Cardiac muscle cell (in vitro differentiated cells and primary cell): Measurements from ENCODE around the gene TBCD. TPM values are rescaled to one million over a fixed set of nuclear protein-coding genes. Genes with fewer than 3 reads are reported as not detected.
A peak's percentile ranks its signal among the peaks of the same experiment; 100 is the strongest.

Experiments used
- DNase-seq, 2 donors: peaks; one replicate each; pipeline versions ENCODE4 v3.0.0 to v3.0.0-alpha.2; 2010 to 2017; ENCODE audit warnings: low read depth in 1 of 2, low spot score in 1 of 2
- H3K27ac ChIP-seq: fragments of 200-600 bp; sonication (generic); 2 replicates; pipeline ENCODE4 v1.5.1; 2016
- H3K27me3 ChIP-seq: fragments of 200-600 bp; sonication (generic); 2 replicates; pipeline ENCODE4 v1.6.0; 2016; ENCODE audit warnings: control low read depth
- H3K36me3 ChIP-seq: fragments of 200-600 bp; sonication (generic); 2 replicates; pipeline ENCODE4 v1.5.1; 2016; ENCODE audit warnings: control low read depth
- H3K4me1 ChIP-seq: fragments of 200-600 bp; sonication (generic); 2 replicates; pipeline ENCODE4 v1.8.1; 2017; ENCODE audit warnings: low read depth, mild to moderate bottlenecking, mixed run types
- H3K4me3 ChIP-seq: fragments of 200-600 bp; sonication (generic); 2 replicates; pipeline ENCODE4 v1.5.1; 2016; ENCODE audit warnings: mild to moderate bottlenecking
- H3K9me3 ChIP-seq: fragments of 200-600 bp; sonication (generic); 2 replicates; pipeline ENCODE4 v1.5.1; 2017; ENCODE audit warnings: low read depth, mild to moderate bottlenecking, control low read depth
- polyA plus RNA-seq: library from polyadenylated mRNA; unstranded; fragments of >200 nt; fragmentation: Nextera tagmentation; extraction: Ambion mirVana; gene quantifications from 2 replicates; pipeline ENCODE4 v1.2.1, GENCODE V29; 2016
- total RNA-seq: library from RNA; depleted of rRNA; stranded (reverse); fragments of >200 nt; gene quantifications from 2 replicates; pipeline ENCODE4 v1.2.3, GENCODE V29; 2016
- TF ChIP-seq, protein P1 (sequence below): IDR thresholded peaks from 2 replicates; pipeline ENCODE4 v1.5.1; 2012; ENCODE audit warnings: low read depth, mild to moderate bottlenecking, low read length

The TBCD gene
- total and polyA plus RNA-seq, 2 experiments from 2014 or later, result 55.7 to 66.0 TPM

DNA sequence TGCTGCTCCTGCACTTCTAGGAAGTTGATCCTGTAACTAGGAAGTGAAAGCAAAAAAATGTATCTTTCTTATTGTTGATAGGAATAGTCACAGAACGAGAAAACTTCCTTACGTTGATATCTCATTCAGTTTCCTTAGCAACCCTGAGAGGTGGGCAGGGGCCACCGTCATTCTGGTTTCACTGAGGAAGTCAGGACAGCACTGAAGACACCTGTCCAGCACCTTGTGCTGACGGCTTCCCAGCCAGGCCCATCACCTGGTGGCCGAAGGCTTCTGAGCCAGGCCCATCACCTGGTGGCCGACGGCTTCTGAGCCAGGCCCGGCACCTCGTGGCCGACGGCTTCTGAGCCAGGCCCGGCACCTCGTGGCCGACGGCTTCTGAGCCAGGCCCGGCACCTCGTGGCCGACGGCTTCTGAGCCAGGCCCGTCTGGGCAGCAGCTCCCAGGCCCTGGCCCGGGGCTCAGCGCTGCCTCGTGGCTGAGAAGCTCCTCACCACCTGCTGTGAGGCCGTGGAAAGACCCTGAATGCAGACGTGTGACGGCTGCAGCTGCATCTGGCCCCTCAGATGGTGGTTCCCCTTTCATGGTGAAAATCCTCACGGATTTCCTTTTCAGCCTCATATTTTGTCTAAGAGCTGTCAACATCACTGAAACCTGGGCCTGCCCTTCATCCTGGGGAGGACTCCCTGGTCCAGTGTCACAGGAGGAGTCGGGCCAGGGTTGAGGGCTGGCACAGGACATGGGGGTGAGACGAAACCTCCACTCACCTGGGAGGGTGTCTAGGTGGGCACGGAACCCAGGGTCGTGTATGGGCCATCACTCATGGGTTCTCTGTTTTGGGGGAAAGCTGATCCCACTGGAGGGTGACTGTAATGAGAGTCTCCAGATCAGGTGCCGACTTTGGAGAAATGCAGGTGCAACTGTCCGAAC is 121.0 kb downstream of the TBCD start:
- no peaks in the 10 kb centered on the region for H3K36me3 ChIP-seq
- DNase-seq, result no peak
- TF ChIP-seq, protein P1, sequence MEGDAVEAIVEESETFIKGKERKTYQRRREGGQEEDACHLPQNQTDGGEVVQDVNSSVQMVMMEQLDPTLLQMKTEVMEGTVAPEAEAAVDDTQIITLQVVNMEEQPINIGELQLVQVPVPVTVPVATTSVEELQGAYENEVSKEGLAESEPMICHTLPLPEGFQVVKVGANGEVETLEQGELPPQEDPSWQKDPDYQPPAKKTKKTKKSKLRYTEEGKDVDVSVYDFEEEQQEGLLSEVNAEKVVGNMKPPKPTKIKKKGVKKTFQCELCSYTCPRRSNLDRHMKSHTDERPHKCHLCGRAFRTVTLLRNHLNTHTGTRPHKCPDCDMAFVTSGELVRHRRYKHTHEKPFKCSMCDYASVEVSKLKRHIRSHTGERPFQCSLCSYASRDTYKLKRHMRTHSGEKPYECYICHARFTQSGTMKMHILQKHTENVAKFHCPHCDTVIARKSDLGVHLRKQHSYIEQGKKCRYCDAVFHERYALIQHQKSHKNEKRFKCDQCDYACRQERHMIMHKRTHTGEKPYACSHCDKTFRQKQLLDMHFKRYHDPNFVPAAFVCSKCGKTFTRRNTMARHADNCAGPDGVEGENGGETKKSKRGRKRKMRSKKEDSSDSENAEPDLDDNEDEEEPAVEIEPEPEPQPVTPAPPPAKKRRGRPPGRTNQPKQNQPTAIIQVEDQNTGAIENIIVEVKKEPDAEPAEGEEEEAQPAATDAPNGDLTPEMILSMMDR, result no peak
- H3K4me1 ChIP-seq, result peaks cover 18% of the 10 kb centered on the region
- H3K27ac ChIP-seq, result no peak overlapping the region
- no peaks in the 10 kb centered on the region for H3K27me3 ChIP-seq
- no peak overlapping the region for H3K4me3 ChIP-seq
- no peaks in the 10 kb centered on the region for H3K9me3 ChIP-seq

DNA sequence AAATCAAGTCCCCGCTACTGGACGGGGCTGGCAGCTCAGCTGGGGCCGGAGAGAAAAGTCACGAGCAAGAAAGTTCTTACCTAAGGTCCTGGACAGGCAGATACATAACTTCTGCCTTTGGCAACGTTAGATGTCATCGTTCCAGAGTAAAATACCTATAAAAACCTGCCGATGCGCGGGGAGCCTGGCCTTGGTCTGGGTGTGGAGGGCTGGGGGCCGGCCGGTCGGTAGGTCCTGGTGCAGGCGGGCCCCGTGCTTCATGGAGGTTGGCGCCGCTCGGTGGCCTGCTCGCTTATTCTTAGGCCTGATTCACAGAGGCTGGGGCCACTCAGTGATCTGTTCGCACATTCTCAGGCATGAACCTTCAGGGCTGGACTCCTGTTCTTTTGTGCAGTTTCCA is 121.7 kb downstream of the TBCD start:
- no peaks in the 10 kb centered on the region for H3K9me3 ChIP-seq
- H3K27me3 ChIP-seq, result no peaks in the 10 kb centered on the region
- no peak overlapping the region for H3K27ac ChIP-seq
- no peaks in the 10 kb centered on the region for H3K36me3 ChIP-seq
- DNase-seq, result no peak
- H3K4me3 ChIP-seq, result no peak overlapping the region
- peaks cover 18% of the 10 kb centered on the region for H3K4me1 ChIP-seq
- TF ChIP-seq, protein P1, result no peak

DNA sequence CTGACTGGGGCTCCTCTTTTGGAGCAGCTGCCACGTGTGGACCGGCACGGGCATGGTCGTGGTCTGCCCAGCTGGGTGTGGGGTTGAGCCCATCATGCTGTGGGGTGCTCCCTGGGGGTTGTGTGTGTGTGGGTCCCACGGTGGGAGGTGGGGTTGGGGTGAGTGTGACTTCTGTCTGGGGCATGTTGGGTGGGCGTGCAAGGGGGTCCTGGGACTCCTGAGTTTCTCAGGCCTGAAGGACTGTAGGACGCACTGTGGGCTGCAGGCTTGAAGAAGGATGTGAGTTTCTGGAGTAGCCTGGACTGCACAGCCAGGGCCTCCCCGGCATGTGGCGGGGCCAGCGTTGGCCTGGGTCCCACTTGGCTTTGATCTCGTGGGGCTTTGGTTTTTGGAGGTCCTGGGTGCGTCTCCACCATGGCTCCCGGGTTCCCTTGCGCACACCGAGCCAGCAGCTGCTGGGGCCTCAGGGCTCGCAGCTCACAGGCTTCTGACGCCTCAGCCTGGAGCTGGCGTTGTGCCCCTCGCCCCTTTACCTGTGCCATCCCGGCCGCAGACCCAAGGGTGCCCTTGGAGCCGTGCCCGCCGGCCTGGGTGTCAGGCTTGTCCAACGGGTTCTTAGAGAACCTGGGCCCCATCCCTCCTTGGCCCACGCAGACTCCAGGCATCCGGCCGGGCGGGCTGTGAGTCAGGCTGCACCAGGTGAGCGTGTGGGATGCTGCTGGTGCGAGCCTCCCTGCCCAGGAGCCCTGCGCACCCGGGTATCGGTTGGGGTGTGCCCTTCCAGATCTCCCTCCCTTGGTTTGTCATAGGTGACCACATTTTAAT is 122.4 kb downstream of the TBCD start:
- Histone ChIP-seq H3K4me1 (peaks cover 18% of the 10 kb centered on the region), H3K4me3 (no peak overlapping the region), H3K36me3 (no peaks in the 10 kb centered on the region), H3K9me3 (no peaks in the 10 kb centered on the region), H3K27ac (no peak overlapping the region), H3K27me3 (no peaks in the 10 kb centered on the region)
- TF ChIP-seq, protein P1, result no peak
- DNase-seq, result no peak

DNA sequence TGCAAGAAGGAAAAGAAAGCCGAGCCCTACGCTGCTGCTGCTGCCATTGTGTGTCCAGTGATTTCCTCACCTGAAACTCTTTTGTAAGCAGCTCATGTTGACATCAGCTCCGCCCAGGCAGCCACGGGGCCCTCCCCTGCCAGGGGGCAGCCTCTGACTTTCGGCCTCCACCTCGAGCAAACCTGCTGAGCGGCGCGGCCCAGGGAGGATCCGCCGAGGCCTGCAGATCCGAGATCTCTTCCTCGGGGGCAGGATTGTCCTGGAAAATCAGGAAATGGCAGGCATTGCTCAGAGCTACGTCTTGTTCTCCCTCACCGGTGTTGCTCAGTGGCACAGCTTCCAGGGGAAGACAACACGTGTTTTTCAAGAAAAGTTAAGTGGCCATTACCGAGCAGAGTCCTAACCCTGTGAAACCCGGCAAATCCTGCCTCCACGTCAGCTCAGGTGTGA is 123.6 kb downstream of the TBCD start:
- no peak for DNase-seq
- TF ChIP-seq, protein P1, result no peak

DNA sequence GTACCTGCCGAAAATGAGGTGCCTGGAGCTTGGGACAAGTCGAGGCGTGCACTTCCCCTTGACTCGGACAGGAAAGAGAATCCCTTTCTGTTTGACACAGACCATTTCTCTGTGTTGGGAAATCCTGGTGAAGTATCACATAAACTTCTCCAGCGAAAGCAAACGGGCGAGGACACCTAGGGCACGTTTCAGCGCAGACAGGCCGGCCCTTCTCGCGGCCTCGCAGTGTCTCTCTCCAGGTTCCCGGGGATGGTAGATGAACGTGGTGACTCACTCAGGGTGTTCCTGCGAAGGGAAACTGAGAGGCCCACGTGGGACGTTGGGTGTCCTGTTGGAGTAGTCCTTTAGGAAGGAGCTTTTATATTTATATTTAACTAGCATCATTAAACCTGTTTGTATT is 124.3 kb downstream of the TBCD start:
- TF ChIP-seq, protein P1, result no peak
- no peak overlapping the region for H3K27ac ChIP-seq
- DNase-seq, result peak in 1 of 2 donors; percentile 5

More for the DNA sequence above, 123.6 kb downstream of the TBCD start:
- H3K4me1 ChIP-seq, result peaks cover 18% of the 10 kb centered on the region
- no peaks in the 10 kb centered on the region for H3K36me3 ChIP-seq
- H3K27me3 ChIP-seq, result no peaks in the 10 kb centered on the region
- H3K4me3 ChIP-seq, result no peak overlapping the region
- H3K9me3 ChIP-seq, result no peaks in the 10 kb centered on the region
- H3K27ac ChIP-seq, result no peak overlapping the region

More for the DNA sequence above, 124.3 kb downstream of the TBCD start:
- peaks cover 18% of the 10 kb centered on the region for H3K4me1 ChIP-seq
- no peak overlapping the region for H3K4me3 ChIP-seq
- no peaks in the 10 kb centered on the region for H3K36me3 ChIP-seq
- H3K27me3 ChIP-seq, result no peaks in the 10 kb centered on the region
- no peaks in the 10 kb centered on the region for H3K9me3 ChIP-seq
